Inferior parietal cortex (tissue), 1 donor: ENCODE results near the gene LAMA2.

ENCODE experiments used
- DNase-seq: peaks from one replicate; pipeline ENCODE4 v3.0.0-alpha.2; 2016; ENCODE audit errors: extremely low spot score

Gene LAMA2

GRCh38 chr6:129368076-129368475, 485.1 kb downstream of the LAMA2 start:
- no peak for DNase-seq

- no peak for DNase-seq
Measured at GRCh38 chr6:129368970-129369369, 486.0 kb downstream of the LAMA2 start.

GRCh38 chr6:129369737-129370136, 486.8 kb downstream of the LAMA2 start:
- no peak for DNase-seq

- DNase-seq, result peak; percentile 88
Measured at GRCh38 chr6:129370268-129370916, 487.5 kb downstream of the LAMA2 start.

- DNase-seq, result no peak
Measured at GRCh38 chr6:129381885-129382284, 498.9 kb downstream of the LAMA2 start.

- DNase-seq, result no peak
Measured at GRCh38 chr6:129382916-129383315, 500.0 kb downstream of the LAMA2 start.

- DNase-seq, result no peak
Measured at GRCh38 chr6:129385117-129385516, 502.2 kb downstream of the LAMA2 start.

GRCh38 chr6:129390900-129391299, 508.0 kb downstream of the LAMA2 start:
- DNase-seq, result no peak

- no peak for DNase-seq
Measured at GRCh38 chr6:129393654-129394053, 510.7 kb downstream of the LAMA2 start.

- DNase-seq, result no peak
Measured at GRCh38 chr6:129398764-129399163, 515.8 kb downstream of the LAMA2 start.

- DNase-seq, result no peak
Measured at GRCh38 chr6:129402244-129402643, 519.3 kb downstream of the LAMA2 start.

- no peak for DNase-seq
Measured at GRCh38 chr6:129411092-129411491, 528.2 kb downstream of the LAMA2 start.

- DNase-seq, result no peak
Measured at GRCh38 chr6:129416337-129416990, 533.5 kb downstream of the LAMA2 start.

- no peak for DNase-seq
Measured at GRCh38 chr6:129417416-129418086, 534.6 kb downstream of the LAMA2 start.

GRCh38 chr6:129419324-129419723, 536.4 kb downstream of the LAMA2 start:
- no peak for DNase-seq

GRCh38 chr6:129426343-129426742, 543.4 kb downstream of the LAMA2 start:
- no peak for DNase-seq

GRCh38 chr6:129429956-129430355, 547.0 kb downstream of the LAMA2 start:
- DNase-seq, result no peak

- no peak for DNase-seq
Measured at GRCh38 chr6:129432738-129433137, 549.8 kb downstream of the LAMA2 start.

- no peak for DNase-seq
Measured at GRCh38 chr6:129434091-129434490, 551.2 kb downstream of the LAMA2 start.

GRCh38 chr6:129440691-129441090, 557.8 kb downstream of the LAMA2 start:
- DNase-seq, result no peak

GRCh38 chr6:129444683-129445082, 561.7 kb downstream of the LAMA2 start:
- DNase-seq, result no peak

GRCh38 chr6:129446272-129447197, 563.6 kb downstream of the LAMA2 start:
- no peak for DNase-seq
